Measurements from ENCODE around the gene FANCC.

FANCC gene

DNA sequence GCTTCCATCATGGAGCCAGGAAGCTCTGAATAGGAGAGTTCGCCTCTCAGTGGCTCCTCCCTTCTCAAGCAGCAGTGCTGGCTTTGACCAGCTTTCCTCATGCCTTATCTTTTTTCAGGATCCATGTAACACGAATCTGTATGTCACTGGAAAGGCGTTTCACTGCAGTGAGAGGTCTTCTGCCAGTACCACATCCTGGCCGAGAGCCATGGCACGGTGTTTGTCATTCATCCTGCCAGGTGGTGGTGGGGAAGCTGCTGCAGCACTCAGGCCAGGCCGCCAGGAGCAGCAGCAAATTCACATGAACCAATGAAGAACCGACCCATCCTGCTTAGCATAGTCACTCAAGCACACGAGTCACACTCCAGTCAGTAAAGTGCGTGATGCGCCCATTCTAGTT is 179.0 kb downstream of the FANCC start:
- no peak for DNase-seq

DNA sequence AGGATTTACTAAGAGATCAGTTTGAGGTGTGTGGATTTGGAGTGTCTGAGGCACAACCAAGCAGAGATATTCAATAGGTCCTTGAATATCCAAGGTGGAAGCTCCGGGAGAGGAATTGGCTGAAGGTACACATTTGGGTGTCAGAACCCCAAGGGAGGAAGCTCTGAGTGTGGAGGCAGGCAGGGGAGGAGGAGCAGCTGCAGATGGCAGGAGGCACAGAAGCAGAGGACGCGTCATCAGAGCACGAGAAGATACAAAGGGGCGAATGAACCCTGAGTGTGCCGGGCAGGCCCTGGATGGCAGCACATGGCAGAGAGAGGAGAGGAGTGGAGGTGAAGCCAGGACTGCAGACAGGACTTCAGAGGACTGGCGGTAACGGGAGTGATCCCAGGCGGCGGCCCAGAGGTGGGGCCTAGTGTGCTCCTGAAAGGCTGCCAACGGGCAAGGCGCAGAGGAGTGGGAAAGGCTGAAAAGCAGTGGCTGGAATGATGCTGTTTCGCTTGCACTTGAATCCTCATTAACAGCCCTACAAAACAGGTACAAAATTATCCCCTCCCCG is 179.8 kb downstream of the FANCC start:
- no peak for DNase-seq

DNA sequence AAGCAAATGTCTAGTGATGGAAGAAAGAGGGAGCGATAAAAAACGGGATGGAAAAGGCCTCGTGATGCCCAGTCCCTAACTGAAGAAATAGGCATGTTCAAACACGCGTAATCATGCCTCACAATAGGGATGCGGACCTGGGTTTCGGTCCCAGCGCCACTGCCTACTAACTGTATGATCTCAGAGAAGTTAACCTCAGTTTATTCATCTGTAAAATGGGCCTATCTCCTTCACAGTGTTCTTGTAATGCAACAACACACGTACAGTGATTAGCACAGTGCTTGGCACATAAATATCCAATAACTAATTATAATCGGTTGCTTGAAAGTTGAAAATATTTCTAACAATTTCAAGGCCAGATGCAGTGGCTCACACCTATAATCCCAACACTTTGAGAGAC is 181.8 kb downstream of the FANCC start:
- DNase-seq = no peak

DNA sequence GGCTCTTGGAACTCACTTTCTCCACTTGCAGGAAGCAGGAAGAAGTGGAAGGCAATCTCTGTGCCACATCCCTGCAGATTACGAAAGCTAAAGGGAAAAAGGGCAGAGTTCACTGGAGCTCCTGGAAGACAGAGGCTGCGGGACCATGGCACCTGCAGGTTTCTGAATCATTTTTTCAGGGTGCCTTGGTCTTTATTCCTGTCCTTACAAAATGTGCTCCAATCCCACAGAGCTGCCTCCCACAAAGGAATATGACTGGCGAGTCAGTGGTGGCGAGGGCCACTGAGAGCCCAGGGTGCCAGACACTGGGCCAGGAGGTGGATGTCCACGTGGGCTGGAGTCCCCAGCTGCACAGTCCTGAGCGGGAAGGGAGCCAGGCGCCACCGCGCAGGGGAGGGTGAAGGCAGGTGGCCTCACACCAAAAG is 183.0 kb downstream of the FANCC start:
- DNase-seq = no peak

DNA sequence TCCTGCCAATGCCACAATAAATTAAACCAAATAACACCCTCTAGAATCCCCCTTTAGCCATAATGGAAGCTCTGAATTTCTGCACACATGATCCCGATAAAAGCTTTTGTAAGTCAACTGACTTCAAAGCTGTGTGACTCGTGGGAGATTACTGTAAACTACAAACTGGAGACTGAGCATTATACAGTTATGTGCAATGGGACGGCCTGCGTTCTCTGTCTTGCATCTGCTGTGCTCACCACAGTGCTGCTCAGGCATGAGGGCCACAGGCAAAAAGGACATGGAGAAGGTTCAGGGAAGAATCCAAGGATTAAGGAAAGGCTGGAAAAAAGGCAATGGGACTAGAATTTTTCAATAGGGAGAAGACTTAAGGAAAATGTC is 184.2 kb downstream of the FANCC start:
- DNase-seq = no peak

DNA sequence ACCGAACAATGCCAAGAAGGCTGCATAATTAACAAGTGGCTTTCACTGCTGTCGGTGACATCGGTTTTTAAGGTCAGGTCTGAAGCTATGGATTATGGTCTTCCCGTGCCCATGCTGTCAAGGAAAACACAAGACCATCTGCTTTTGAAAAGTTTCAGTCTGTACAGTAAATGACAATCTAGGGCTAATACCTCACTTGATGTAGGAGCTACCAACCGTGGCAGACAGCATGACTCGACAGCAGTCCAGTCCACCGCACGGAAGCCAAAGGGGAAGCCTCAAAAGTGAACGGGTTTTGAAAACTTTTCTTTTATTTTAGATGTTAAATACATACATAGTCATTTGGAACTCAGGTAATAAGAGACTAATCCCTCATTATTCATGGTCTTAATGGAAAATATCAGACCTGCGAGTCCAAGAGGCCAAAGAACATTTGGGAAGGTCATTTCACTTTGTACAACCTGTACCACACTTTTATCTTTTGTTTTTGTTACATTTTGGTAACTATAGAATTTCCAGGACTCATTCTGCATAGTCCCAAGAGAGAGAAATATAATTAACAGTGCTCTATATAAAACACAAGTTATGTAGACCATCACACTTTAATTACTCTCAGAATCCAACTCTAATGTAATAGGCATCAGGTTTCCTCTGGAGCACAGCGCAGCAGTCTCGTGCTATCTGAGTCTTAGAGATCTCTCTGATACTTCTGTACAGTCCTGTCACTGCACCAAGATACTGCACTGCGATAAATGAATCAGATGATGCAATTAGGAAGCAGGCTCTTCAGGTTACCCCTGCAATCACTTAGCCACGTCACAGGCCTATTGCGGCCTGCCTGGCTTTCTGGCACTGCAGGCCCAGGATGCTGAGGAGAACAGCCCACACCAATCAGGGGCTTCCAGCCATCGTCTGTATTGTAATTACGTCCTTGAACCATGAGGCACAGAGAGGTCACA is 184.9 kb downstream of the FANCC start:
- no peak for DNase-seq

DNA sequence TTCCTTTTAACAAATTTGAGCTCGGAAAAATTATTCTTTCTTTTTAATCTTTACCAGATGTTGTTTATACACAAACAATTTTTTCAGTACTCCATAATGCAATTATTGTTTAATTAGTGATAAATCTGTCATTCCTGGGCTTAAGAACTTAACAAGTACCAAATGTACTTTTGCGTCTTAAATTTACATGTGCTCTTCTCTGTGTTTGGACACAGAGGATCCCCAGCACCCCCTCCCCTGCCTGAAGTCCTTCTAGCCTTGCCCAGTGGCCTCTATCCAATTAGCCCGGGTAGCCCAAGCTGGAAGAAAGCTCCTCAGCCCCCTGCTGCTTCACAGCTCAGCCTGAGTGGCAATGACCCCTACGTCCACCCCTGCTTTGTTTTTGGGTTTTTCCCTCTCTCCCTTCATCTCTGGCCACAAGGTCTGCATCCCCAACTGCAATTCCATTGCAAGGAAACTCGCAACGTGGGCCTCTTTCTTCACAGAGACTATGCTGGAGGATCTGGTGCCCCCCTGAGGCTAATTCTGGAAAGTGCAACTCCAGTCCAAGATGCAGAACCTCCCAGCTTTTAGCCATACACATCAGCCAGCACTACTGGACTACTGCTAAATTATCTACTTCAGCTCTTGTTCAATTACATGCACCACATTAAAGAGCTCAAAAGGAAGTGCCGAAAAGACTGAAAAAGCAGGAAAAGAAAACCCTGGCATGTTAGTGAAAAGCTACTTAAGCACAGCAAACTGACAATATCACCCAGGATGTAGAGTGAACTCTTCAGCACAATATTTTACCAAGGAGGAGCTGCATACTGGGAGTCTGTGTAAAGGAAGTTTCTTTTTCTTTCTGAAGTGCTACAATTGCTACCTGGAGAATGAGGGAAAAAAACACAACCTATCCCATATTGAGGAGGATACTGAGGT is 186.2 kb downstream of the FANCC start:
- DNase-seq = no peak

- no peak for DNase-seq
Observed at GRCh38 chr9:95130484-95130883, 187.0 kb downstream of the FANCC start.

- no peak for DNase-seq
Observed at GRCh38 chr9:95129476-95130291, 187.8 kb downstream of the FANCC start.

DNA sequence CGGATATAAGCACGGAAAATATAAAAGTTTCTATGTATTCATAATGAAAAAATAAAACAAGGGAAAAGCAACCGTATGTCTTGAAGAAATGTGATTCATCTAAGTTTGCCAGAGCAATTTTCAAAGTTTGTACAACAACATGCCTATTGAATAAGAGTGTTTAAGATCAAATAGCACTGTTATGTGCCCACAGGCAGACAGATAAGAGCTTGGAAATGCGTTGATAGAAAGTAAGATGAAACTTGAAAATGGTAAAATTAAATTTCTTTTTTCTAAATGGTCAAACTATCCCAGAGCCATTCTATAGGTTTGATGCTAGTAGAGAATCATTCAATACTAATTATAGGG is 189.4 kb downstream of the FANCC start:
- DNase-seq = no peak

GRCh38 chr9:95127249-95128176 is 190.0 kb downstream of the FANCC start:
- DNase-seq = peak; percentile 57

GRCh38 chr9:95126739-95127138 is 190.8 kb downstream of the FANCC start:
- DNase-seq = no peak

- no peak for DNase-seq
Observed at GRCh38 chr9:95125652-95126051, 191.9 kb downstream of the FANCC start.

DNA sequence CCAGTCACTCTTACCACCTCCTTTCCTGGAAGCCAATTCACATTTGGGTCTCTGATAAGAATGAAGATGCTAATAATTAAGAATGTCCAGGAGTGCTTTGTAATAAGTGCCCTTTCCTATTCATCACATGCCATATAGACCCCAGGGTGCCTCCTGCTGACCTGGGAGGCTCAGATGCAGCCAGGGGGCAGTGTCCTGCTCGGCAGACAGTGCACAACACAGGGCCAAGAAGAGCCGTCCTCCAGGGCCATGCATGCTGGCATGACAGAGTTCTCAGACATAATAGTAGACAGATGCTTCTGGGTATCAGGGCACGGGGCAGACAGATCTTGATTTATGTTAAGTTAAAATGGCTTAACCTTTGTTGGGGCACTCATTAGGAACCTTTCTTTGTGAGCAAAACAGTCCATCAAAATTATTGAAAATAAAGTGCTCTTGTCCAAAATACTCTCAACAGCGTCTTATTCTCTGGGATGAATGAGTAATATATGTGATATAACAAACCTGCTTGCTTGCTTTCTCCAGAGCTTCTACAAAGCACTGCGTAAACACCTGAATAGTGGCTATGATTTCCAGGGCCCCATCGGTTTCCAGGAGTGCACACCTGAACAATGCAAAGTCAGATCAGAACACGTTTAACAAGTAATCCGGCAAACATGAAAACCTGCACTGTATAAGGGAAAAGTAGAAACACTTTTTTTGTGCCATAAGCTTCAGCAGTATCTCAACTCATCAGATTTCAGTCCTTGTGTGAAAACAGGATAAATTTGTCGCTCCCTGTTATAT is 192.7 kb downstream of the FANCC start:
- DNase-seq = no peak

DNA sequence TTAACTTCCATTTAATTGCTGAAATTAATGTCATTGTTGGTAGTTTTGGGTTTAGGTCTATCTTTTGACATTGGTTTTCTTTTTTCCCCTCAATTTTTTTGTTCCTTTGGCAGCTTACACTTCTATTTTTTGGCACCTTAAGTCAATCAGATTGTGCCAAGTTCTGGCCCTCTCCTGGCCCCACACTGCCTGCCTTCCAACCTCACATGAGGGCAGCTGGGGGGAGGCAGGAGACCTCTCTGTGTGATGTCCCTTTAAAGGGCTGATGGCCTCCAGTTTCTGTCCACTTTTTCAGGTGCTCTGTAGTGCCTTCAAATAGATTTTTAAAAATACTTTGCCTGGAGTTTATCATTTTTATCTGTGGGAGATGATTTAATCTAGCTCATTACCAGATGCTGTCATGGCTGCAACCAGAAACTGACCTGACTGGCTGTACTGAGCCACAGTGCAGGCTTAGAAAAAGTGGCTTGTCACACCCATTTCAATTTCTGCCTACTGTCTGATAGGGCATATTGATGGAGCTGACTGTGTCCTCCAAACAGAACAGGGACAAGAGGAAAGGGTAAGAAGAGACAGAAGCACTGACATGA is 196.6 kb downstream of the FANCC start:
- no peak for DNase-seq

DNA sequence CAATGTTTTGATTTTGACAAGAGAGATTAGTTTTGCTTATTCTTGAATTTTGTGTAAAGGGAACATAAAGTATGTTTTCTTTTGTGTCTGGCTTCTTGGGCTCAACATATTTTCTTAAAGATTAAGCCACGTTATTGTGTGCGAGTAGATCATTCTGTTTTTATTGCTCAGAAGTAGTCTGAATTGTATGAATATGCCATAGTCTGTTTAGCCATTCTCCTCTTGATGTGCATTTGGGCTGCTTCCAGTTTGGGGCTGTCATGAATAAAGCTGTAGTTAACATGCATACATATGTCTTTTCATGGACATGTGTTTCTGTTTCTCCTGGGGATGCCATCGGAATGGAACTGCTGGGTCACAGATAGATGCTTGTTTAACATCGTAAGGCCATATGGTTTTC is 198.9 kb downstream of the FANCC start:
- DNase-seq = no peak

DNA sequence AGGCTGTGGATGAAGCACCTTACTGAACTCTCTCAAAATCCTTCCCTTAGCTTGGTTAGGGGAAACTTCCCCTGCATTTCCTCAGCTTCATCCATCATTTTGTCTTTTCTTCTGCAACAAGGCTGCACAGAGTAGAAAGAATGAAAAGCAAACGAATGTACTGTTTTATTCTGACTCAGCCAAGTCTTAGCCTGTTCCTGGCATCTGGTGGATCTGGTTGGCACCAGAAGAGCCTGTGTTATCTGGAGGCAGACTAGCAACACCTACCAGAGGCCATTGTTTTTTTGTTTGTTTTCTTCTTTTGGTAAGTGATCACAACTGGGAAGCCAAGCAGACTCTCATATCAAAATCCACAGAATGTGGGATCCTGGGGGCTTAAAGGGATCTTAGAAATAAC is 200.7 kb downstream of the FANCC start:
- DNase-seq = no peak

DNA sequence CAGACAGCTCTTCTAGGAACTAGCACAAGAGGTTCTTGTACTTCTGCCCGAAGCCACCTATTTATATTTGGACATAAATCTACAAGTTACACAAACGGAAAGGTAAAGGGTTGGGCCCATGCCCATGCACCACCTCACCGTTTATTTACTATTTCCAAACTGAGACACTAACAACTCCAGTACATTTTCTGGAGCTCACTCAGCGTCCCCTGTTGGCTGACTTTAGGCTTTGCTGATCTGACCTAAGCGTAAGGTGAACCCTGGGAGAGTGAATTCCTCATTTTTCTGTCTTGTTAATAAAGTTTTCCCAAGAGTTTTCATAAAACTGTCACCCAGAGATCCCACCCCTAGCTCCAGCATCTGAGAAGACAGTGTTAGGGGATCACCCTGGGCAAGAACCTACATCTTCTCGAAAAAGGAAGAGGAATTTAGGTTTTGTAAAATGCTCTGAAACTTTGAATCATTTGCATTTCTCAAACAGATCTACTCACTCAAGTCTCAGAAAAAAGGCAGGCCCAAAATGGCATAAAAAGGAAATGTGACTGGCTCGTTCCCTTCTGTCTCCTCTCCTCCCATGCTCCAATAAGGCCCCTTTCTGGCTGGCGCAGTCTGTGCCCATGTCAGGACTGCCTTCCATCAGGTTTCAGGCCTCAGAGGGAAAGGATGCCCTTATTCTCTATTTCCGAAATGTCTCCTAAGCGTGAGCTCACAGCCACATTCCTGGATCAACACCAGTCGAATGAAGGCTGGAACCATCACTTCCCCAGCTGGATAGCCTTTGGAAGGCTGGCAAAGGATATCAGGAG is 201.3 kb downstream of the FANCC start:
- no peak for DNase-seq

GRCh38 chr9:95115104-95115503 is 202.4 kb downstream of the FANCC start:
- no peak for DNase-seq
